Loucy (cell line): ENCODE results near the gene FGF14.

ENCODE experiments used
- CTCF ChIP-seq: fragments of 200-600 bp; sonication (generic); conservative IDR thresholded peaks from 2 replicates; pipeline ENCODE4 v1.5.1; 2014; ENCODE audit warnings: mild to moderate bottlenecking, antibody characterized with exemption, low read length
- EZH2phosphoT487 ChIP-seq: fragments of 200-600 bp; IDR thresholded peaks from 2 replicates; pipeline ENCODE4 v1.6.1; 2018; ENCODE audit warnings: antibody characterized with exemption, mild to moderate bottlenecking, moderate library complexity, borderline replicate concordance

- TF ChIP-seq CTCF (no peak), EZH2phosphoT487 (no peak)
Observed at GRCh38 chr13:101846701-101847100, 555.1 kb downstream of the FGF14 start.
